ENCODE data around the gene ABHD14A.

DNA sequence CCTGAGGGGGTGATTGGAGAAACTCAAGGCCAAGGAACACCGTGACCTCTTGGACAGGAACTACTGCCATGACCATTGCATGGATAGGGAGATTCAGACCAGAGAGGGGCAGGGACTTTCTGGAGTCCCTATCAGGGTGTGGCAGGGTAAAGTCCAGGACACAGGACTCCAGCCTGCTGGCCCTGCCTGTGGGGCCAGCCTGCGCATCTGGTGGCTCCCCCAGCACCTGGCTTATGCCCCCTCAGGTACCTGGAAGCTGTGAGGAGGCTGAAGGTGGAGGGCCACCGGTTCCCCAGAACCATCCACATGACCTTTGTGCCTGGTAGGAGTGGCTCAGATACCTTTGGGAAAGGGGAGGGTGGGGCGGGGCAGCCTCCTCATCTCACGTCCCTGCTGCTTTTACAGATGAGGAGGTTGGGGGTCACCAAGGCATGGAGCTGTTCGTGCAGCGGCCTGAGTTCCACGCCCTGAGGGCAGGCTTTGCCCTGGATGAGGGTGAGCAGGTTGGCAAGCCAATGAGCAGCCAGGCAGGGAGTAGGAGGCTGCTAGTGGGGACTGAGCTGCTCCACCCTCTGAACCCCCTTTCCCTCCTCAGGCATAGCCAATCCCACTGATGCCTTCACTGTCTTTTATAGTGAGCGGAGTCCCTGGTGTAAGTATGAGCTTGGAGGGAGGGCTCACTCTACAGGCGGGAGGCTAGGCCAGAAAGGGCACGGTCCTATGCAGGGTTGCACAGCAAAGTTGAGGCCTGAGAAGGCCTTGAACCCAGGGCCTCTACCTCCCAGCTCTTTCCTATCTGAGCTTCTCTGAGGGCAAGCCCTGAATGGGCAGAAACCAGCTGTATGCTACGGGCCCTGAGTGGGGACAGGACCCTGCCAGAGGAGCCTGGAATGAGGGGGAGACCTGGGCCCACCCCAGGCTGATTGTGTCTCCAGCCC lies 11.4 kb downstream of the ABHD14A start:
- TF ChIP-seq, protein P1, sequence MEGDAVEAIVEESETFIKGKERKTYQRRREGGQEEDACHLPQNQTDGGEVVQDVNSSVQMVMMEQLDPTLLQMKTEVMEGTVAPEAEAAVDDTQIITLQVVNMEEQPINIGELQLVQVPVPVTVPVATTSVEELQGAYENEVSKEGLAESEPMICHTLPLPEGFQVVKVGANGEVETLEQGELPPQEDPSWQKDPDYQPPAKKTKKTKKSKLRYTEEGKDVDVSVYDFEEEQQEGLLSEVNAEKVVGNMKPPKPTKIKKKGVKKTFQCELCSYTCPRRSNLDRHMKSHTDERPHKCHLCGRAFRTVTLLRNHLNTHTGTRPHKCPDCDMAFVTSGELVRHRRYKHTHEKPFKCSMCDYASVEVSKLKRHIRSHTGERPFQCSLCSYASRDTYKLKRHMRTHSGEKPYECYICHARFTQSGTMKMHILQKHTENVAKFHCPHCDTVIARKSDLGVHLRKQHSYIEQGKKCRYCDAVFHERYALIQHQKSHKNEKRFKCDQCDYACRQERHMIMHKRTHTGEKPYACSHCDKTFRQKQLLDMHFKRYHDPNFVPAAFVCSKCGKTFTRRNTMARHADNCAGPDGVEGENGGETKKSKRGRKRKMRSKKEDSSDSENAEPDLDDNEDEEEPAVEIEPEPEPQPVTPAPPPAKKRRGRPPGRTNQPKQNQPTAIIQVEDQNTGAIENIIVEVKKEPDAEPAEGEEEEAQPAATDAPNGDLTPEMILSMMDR (IDR thresholded peaks at IDR 0.05; ENCODE audit: insufficient read depth, low read length, poor library complexity, severe bottlenecking): no peak
- TF ChIP-seq EZH2phosphoT487 (conservative IDR thresholded peaks at IDR 0.05; ENCODE audit: low read length): no peak

Measured in SU-DHL-6 (cell line).